HK-2 (cell line): ENCODE measurements around the gene ARL5B.
"Not testable (repeated sequence)": the region's sequence is repeated elsewhere in the genome, so short reads cannot be mapped to it uniquely, and the experiment has no call there.

Experiments
- DNase-seq: peaks from one replicate; pipeline ENCODE4 v3.0.0-alpha.2; 2018; ENCODE audit not compliant: unreplicated experiment

Gene ARL5B

DNA sequence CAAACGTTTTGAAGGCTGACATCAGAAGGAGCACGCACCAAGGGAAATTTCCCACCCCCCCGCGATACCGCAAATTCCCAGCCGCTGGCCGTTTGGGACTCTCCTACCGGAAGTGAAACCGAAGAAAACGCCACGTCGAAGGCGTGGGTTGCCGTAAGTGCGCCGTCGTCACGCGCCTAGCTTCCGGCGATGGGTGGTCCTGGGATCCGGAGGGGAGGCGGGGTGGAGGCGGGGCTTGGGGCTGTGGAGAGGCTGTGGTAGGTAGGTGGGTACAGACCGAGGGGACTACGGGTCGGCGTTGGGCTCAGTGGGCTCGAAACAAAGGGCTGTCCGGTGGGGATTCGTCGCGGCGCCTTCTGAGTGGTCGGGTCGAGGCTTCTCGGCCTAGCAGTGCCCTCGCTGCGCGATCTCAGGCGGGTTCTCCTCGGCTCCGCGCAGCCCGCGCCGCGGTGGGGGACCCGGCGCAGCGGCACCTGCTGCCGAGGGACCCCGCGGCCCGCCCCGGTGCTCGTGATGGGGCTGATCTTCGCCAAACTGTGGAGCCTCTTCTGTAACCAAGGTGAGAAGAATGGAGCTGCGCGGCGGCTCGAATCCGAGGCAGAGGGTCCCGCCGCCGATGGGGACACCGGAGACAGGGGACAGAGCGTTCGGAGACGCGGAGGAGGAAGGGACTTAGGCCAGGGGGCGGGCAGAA lies at the start of gene ARL5B:
TSS of gene ARL5B (plus strand) at position 307 of the 694 bp plus-strand sequence. CDS start at position 514, 207 bp downstream.
- peak; percentile 94 for DNase-seq

DNA sequence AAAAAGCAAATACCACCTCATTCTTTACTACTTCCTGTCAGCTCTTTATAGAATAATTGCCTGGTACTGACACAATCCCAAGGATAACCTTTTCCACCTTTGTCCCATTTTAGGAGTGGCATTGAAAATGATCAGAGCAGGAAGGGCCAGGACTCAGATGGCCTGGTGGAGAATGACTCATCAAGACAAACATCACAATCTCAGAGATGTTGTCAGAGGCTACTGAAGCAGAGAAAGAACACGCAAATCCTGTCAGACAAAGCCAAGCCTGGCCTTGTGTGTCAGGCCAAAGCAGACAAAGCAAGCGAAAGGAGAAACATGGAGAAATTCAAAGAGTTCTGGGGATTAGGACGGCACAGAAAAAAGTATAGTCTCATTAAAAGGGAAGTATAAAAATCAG lies 48.7 kb upstream of the ARL5B start:
- peak; percentile 44 for DNase-seq

DNA sequence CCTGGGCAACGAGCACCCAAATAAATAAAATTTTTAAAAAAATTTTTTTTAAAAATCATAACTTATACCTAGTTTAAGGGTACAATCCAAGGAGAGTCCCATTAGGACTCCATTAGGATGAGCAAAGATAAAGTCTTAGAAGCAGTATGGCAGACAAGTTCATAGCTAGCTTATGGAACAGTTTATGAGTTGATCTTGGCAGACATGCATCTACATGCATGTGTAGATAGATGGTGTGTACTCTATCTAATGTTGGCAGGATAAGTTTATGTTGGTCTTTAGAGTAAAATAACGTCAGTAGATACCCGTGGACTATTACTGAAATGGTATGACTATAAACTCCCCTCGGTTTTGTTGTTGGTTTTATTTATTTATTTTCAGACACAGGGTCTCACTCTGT lies 48.1 kb upstream of the ARL5B start:
- no peak for DNase-seq

DNA sequence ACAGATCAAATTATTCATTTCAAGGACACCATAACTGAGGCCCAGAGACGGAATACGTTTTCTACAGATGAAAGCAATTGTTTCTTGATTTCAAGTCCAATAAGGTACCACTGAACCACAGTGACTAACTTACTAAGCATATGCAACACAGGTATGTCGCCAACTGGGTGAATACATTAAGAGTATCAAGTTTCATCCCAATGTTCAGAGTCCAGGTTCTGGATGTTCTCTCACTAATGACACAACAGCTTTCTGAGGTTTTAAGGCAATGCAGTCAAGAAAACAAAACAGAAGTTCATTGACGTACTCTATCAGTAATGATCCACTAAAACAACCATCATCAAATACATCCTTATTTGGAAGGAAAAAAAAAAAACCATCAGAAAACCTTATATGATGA lies 43.6 kb upstream of the ARL5B start:
- DNase-seq: no peak

GRCh38 chr10:18616337-18616736 lies 42.9 kb upstream of the ARL5B start:
- no peak for DNase-seq

DNA sequence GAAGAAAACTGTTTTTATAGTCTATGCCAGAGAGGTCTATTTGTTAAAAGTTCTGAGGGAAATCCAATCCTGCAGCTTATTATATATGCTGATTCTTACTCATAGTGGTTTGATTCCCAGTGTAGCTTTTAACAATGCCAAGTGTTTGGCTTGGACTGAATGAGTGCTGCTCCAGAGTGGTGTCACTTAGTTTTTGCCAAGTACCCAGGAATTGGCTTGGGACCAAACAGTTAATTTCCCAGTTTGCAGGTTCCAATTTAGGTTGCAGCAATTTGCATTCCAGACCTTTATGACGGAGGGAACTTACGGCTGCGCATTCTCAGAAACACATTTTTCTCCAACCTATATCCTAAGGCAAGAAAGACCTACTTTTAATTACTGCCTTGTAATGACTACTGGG lies 40.2 kb upstream of the ARL5B start:
- no peak for DNase-seq

DNA sequence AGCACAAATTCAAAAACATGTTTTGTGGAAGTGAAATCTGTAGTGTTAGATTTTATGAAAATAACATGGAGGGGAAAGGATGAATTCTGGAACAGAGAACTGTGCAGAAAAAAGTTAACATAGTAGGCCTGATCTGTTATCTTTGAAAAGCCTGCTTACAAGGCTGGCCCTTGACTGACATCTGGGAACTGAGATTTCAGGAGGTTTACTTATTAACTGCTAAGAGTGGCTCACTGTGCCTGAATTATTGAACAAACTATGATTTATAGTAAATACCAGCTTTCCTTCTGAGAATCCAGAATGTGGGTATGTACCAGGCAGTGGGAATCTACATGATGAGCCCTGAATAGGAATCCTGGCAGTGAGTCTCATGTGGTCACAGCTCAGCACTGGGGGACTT lies 38.4 kb upstream of the ARL5B start:
- DNase-seq: no peak

- not testable (repeated sequence) for DNase-seq
Observed at GRCh38 chr10:18623671-18624070, 35.6 kb upstream of the ARL5B start.

GRCh38 chr10:18625886-18626285 lies 33.3 kb upstream of the ARL5B start:
- no peak for DNase-seq

DNA sequence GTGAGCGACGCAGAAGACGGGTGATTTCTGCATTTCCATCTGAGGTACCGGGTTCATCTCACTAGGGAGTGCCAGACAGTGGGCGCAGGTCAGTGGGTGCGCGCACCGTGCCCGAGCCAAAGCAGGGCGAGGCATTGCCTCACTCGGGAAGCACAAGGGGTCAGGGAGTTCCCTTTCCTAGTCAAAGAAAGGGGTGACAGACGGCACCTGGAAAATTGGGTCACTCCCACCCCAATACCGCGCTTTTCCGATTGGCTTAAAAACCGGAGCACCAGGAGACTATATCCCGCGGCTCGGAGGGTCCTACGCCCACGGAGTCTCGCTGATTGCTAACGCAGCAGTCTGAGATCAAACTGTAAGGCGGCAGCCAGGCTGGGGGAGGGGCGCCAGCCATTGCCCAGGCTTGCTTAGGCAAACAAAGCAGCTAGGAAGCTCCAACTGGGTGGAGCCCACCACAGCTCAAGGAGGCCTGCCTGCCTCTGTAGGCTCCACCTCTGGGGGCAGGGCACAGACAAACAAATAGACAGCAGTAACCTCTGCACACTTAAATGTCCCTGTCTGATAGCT lies 31.7 kb upstream of the ARL5B start:
- DNase-seq: peak; percentile 28

- DNase-seq: not testable (repeated sequence)
Observed at GRCh38 chr10:18632500-18632899, 26.7 kb upstream of the ARL5B start.

GRCh38 chr10:18635995-18636394 lies 23.2 kb upstream of the ARL5B start:
- no peak for DNase-seq

GRCh38 chr10:18637400-18637799 lies 21.8 kb upstream of the ARL5B start:
- not testable (repeated sequence) for DNase-seq

DNA sequence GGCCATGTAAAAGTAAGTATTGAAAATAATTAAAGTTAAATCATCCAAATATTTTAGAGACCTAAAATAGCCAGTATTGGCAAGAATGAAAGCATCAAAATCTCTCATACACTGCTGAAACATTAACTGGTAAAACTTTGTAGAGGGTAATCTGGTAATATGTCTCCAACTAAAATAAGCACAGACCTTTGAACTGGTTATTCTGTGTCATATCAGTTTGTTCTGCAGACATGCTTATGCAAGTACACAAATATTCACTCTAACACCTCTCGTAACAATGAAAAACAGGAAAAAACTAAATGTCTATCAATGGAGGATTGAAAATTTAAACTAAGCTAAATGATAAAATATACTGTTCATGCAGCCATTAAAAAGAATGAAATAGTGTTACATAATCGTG lies 19.5 kb upstream of the ARL5B start:
- DNase-seq: not testable (repeated sequence)

DNA sequence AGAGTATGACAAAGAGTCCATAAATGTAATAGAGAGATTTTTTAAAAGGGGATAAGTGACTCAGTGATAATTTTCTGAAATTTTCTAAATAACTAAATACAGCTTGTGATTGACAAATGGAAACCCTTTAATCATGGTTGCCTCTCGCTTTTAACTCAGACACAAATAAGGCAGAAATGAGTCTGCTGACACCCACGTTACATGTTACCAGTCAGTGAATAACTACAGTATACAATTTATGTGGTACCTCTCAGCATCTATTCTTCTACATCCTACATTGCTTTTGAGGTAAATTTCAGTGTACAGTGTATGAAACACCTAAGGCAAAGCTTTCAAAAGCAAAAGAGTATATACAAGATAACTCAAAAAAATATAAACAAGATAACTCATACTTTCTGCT lies 12.1 kb upstream of the ARL5B start:
- DNase-seq: no peak

DNA sequence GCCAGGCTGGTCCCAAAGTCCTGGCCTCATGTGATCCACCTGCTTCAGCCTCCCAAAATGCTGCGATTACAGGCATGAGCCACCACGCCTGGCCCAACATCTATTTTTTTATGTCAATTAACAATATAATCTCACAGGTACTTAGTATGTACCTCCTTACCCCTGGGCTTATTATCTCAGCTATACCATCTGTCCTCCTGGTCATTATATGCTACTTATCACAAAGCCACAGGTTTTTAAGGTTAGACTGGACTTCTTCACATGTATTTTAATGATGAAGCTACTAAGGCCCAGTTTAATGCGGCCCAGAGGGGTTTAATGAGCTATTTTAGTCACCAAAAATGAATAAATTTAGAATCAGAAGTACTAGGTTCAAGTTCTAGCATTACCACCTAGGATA lies 11.3 kb upstream of the ARL5B start:
- DNase-seq: no peak

GRCh38 chr10:18649364-18649959 lies 9.8 kb upstream of the ARL5B start:
- no peak for DNase-seq

- no peak for DNase-seq
Observed at GRCh38 chr10:18650404-18650997, 8.7 kb upstream of the ARL5B start.

GRCh38 chr10:18651324-18652007 lies 7.8 kb upstream of the ARL5B start, which contains the start of gene NSUN6:
Gene NSUN6 (minus strand): TSS chr10:18651587. CDS start chr10:18651203, 384 bp downstream.
- DNase-seq: peak; percentile 71

DNA sequence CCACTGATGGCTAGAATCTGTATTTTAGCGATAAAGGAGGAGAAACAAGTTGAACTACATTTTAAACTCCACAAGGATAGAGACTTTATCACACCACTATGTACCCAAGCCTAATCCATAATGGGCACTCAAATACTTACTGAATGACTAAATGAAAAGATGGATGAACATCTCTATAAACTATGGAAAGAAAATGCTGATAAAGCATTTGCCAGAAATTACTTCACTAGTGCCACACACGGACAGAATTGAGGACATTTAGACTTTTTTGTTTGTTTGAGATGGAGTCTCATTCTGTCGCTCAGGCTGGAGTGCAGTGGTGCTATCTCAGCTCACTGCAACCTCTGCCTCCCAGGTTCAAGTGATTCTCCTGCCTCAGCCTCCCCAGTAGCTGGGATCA lies 6.1 kb upstream of the ARL5B start:
- no peak for DNase-seq

- DNase-seq: no peak
Observed at GRCh38 chr10:18656724-18657123, 2.5 kb upstream of the ARL5B start.
